H4 (cell line): ENCODE measurements around the gene ARID1B. TPM values are rescaled to one million over a fixed set of nuclear protein-coding genes. Genes with fewer than 3 reads are reported as not detected.

Experiments
- DNase-seq: peaks from one replicate; pipeline ENCODE4 v3.0.0-alpha.2; 2015; ENCODE audit warnings: low spot score
- total RNA-seq: library from RNA; depleted of rRNA; stranded (reverse); fragments of >200 nt; shearing (Covaris generic); gene quantifications from 2 replicates; pipeline ENCODE4 v1.2.3, GENCODE V29; 2014

Gene ARID1B
- total RNA-seq, 1 experiment from 2014 or later, result 5.6 TPM

- no peak for DNase-seq
Observed at GRCh38 chr6:156825475-156825874, 48.3 kb downstream of the ARID1B start.

GRCh38 chr6:156826290-156826955 lies 49.2 kb downstream of the ARID1B start:
- no peak for DNase-seq

GRCh38 chr6:156827382-156827781 lies 50.2 kb downstream of the ARID1B start:
- DNase-seq, result no peak

- DNase-seq, result peak; percentile 14
Observed at GRCh38 chr6:156828280-156828703, 51.1 kb downstream of the ARID1B start.

- DNase-seq, result no peak
Observed at GRCh38 chr6:156830126-156830525, 52.9 kb downstream of the ARID1B start.

GRCh38 chr6:156832231-156832647 lies 55.1 kb downstream of the ARID1B start:
- DNase-seq, result no peak

GRCh38 chr6:156832669-156833068 lies 55.5 kb downstream of the ARID1B start:
- no peak for DNase-seq

- DNase-seq, result no peak
Observed at GRCh38 chr6:156833755-156834154, 56.6 kb downstream of the ARID1B start.

GRCh38 chr6:156839129-156839528 lies 62.0 kb downstream of the ARID1B start:
- DNase-seq, result no peak

- no peak for DNase-seq
Observed at GRCh38 chr6:156839591-156840001, 62.4 kb downstream of the ARID1B start.

- no peak for DNase-seq
Observed at GRCh38 chr6:156840136-156840535, 63.0 kb downstream of the ARID1B start.

GRCh38 chr6:156840606-156841005 lies 63.4 kb downstream of the ARID1B start:
- DNase-seq, result no peak

- no peak for DNase-seq
Observed at GRCh38 chr6:156841508-156841907, 64.3 kb downstream of the ARID1B start.

- no peak for DNase-seq
Observed at GRCh38 chr6:156842598-156843250, 65.5 kb downstream of the ARID1B start.

GRCh38 chr6:156844089-156844488 lies 66.9 kb downstream of the ARID1B start:
- DNase-seq, result no peak

- DNase-seq, result no peak
Observed at GRCh38 chr6:156845454-156846155, 68.4 kb downstream of the ARID1B start.

- no peak for DNase-seq
Observed at GRCh38 chr6:156846845-156847599, 69.8 kb downstream of the ARID1B start.

- DNase-seq, result no peak
Observed at GRCh38 chr6:156848123-156848522, 70.9 kb downstream of the ARID1B start.

- no peak for DNase-seq
Observed at GRCh38 chr6:156848533-156848932, 71.4 kb downstream of the ARID1B start.

GRCh38 chr6:156849806-156850205 lies 72.6 kb downstream of the ARID1B start:
- no peak for DNase-seq

GRCh38 chr6:156850353-156850752 lies 73.2 kb downstream of the ARID1B start:
- no peak for DNase-seq

- DNase-seq, result no peak
Observed at GRCh38 chr6:156851454-156851921, 74.3 kb downstream of the ARID1B start.
